Measurements from ENCODE around the gene ADAM17. TPM values are rescaled to one million over a fixed set of nuclear protein-coding genes. Genes with fewer than 3 reads are reported as not detected.

Gene ADAM17
- total RNA-seq, 4 donors from 2014 or later: 26.9 to 39.4 (median 31.3) TPM

- 97% methylated on average over 9 of the region's 9 CpGs for whole genome bisulfite sequencing, 2 donors
- H3K27me3 ChIP-seq: no peaks in the 10 kb centered on the region
- TF ChIP-seq POLR2A (IDR thresholded peaks at IDR 0.05): no peak
- TF ChIP-seq, protein P1, sequence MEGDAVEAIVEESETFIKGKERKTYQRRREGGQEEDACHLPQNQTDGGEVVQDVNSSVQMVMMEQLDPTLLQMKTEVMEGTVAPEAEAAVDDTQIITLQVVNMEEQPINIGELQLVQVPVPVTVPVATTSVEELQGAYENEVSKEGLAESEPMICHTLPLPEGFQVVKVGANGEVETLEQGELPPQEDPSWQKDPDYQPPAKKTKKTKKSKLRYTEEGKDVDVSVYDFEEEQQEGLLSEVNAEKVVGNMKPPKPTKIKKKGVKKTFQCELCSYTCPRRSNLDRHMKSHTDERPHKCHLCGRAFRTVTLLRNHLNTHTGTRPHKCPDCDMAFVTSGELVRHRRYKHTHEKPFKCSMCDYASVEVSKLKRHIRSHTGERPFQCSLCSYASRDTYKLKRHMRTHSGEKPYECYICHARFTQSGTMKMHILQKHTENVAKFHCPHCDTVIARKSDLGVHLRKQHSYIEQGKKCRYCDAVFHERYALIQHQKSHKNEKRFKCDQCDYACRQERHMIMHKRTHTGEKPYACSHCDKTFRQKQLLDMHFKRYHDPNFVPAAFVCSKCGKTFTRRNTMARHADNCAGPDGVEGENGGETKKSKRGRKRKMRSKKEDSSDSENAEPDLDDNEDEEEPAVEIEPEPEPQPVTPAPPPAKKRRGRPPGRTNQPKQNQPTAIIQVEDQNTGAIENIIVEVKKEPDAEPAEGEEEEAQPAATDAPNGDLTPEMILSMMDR (IDR thresholded peaks at IDR 0.05): no peak
- H3K4me1 ChIP-seq: peaks cover 20 to 32% of the 10 kb centered on the region in 2 donors
- intact Hi-C loops (cut with DNase I): loop anchor here (10.0 kb wide), 3 partner anchors 48 to 152 kb away; partner anchors contain the start of genes ADAM17, CPSF3 and ITGB1BP1
- no peak overlapping the region for H3K4me3 ChIP-seq (replicated peaks in 1 of 3)
- DNase-seq: no peak
- no peaks in the 10 kb centered on the region for H3K36me3 ChIP-seq
- no peak overlapping the region for H3K27ac ChIP-seq
- H3K9me3 ChIP-seq: no peaks in the 10 kb centered on the region
Observed at GRCh38 chr2:9472511-9472910, 83.1 kb downstream of the ADAM17 start.

DNA sequence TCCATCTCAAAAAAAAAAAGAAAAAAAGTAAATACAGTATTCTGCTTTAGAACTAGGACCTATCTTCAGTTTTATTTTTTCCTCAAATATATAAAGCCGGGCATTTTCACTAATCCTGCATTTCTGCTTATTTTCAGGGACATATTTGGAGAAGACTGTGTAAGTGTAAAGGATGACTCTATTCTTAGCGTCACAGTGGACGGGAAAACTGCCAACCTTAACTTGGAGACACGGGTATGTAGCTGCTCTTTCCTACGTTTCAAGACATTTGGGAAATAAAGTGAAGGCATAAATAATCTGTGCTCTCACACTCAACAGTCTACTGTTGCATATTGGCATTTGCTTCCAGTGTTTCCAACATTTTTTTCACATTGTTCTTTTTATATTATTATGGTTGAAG lies 84.4 kb downstream of the ADAM17 start:
- TF ChIP-seq, protein P1 (IDR thresholded peaks at IDR 0.05): no peak
- TF ChIP-seq POLR2A (IDR thresholded peaks at IDR 0.05): no peak
- Histone ChIP-seq H3K9me3 (no peaks in the 10 kb centered on the region), H3K36me3 (no peaks in the 10 kb centered on the region), H3K4me3 (replicated peaks in 1 of 3) (no peak overlapping the region), H3K27me3 (no peaks in the 10 kb centered on the region), H3K4me1 (peaks cover 20 to 32% of the 10 kb centered on the region in 2 donors), H3K27ac (no peak overlapping the region)
- WGBS, 2 donors: 91 to 93% methylated on average over 5 of the region's 5 CpGs
- DNase-seq: no peak
- intact Hi-C loops (cut with DNase I): loop anchor here (10.0 kb wide), 3 partner anchors 46 to 154 kb away; partner anchors contain the start of genes ADAM17, CPSF3 and ITGB1BP1

DNA sequence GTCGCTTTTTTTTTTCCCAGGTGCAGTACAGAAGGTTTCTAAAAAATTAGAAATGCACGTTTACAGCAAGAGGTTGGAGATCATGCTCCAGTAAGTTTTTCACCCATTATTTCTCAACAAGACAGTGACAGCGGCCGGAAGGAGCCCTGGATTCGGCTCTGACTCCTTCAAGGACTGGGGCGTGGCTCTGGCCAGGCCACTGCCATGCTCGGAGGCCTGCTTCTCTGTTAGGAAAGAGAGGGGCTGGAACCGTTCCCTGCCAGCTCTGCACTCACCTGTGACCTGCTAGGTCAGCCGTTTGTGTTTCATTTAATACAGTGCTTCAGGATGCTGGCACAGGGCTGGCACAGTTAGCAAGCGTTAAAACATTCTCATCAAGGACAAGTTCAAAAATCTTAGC lies 87.9 kb downstream of the ADAM17 start:
- no peaks in the 10 kb centered on the region for H3K9me3 ChIP-seq
- DNase-seq: peak; percentile 98 to 99
- WGBS, 2 donors: 25 to 48% methylated on average over 10 of the region's 10 CpGs
- peaks cover 10 to 51% of the 10 kb centered on the region in 2 donors for H3K4me1 ChIP-seq
- intact Hi-C loops (cut with DNase I): no loop called here
- no peak overlapping the region for H3K4me3 ChIP-seq (replicated peaks in 1 of 3)
- H3K27ac ChIP-seq: peak overlapping the region; percentile 57 to 79 (median 69)
- H3K27me3 ChIP-seq: no peaks in the 10 kb centered on the region
- peak in 1 of 2 donors; percentile 23 for TF ChIP-seq POLR2A (IDR thresholded peaks at IDR 0.05)
- TF ChIP-seq, protein P1 (IDR thresholded peaks at IDR 0.05): no peak
- H3K36me3 ChIP-seq: no peaks in the 10 kb centered on the region

DNA sequence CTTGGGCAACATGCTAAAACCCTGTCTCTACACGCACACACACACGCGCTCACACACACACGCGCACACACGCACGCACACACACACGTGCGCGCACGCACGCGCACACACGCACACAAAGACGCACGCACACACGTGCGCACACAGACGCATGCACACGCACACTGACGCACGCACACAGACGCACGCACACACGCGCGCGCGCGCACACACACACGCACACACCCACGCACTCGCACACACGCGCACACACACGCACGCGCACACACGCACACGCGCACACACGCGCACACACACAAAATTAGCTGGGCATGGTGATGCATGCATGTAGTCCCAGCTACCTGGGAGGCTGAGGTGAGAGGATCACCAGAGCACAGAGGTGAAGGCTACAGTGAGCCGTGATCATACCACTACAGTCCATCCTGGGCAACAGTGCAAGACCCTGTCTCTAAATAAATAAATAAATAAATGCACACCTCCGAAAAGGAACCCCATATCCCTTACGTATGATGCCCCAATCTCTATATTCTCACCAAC lies 89.4 kb downstream of the ADAM17 start:
- Histone ChIP-seq H3K27ac (peak overlapping the region in 1 of 3 donors; percentile 24), H3K4me1 (peaks cover 10 to 53% of the 10 kb centered on the region in 2 donors), H3K27me3 (no peaks in the 10 kb centered on the region), H3K36me3 (no peaks in the 10 kb centered on the region), H3K9me3 (no peaks in the 10 kb centered on the region), H3K4me3 (replicated peaks in 1 of 3) (no peak overlapping the region)
- TF ChIP-seq POLR2A (IDR thresholded peaks at IDR 0.05): no peak
- TF ChIP-seq, protein P1 (IDR thresholded peaks at IDR 0.05): no peak
- intact Hi-C loops (cut with DNase I): no loop called here
- WGBS, 2 donors: 90% methylated on average over 34 to 46 of the region's 46 CpGs
- DNase-seq: no peak

- Histone ChIP-seq H3K4me3 (replicated peaks in 1 of 3) (no peak overlapping the region), H3K9me3 (no peaks in the 10 kb centered on the region), H3K27me3 (no peaks in the 10 kb centered on the region), H3K4me1 (peaks cover 10 to 53% of the 10 kb centered on the region in 2 donors), H3K27ac (peak overlapping the region; percentile 39 to 67 (median 56)), H3K36me3 (no peaks in the 10 kb centered on the region)
- intact Hi-C loops (cut with DNase I): no loop called here
- WGBS, 2 donors: 61 to 66% methylated on average over 7 of the region's 7 CpGs
- DNase-seq: peak; percentile 55 to 59
- no peak for TF ChIP-seq POLR2A (IDR thresholded peaks at IDR 0.05)
- TF ChIP-seq, protein P1 (IDR thresholded peaks at IDR 0.05): no peak
Observed at GRCh38 chr2:9465170-9465569, 90.5 kb downstream of the ADAM17 start.
